Epithelial cell of prostate (primary cell): ENCODE results near the gene TOMM40L.
A peak's percentile ranks its signal among the peaks of the same experiment; 100 is the strongest.

ENCODE experiments used
- DNase-seq: peaks from one replicate; pipeline ENCODE4 v3.0.0-alpha.2; 2011; ENCODE audit warnings: low read depth, low spot score
- H3K27ac ChIP-seq: fragments of 450-650 bp; 2 replicates; pipeline ENCODE4 v1.5.1; 2017; ENCODE audit warnings: mild to moderate bottlenecking

Gene TOMM40L

GRCh38 chr1:161225534-161226319 is at the start of gene TOMM40L:
Gene TOMM40L (plus strand): TSS chr1:161226060. CDS start chr1:161226490, 430 bp downstream.
- peak; percentile 97 for DNase-seq
- H3K27ac ChIP-seq: peak within 1 kb of the TSS; percentile 54

- peak overlapping the region; percentile 33 for H3K27ac ChIP-seq
- DNase-seq: no peak
Observed at GRCh38 chr1:161176468-161177111, 49.3 kb upstream of the TOMM40L start.

- peak within 1 kb of the TSS; percentile 33 for H3K27ac ChIP-seq
- DNase-seq: no peak
Observed at GRCh38 chr1:161177112-161177935, 48.5 kb upstream of the TOMM40L start, which contains the start of gene B4GALT3. Gene B4GALT3 (minus strand): TSS chr1:161177507. CDS start chr1:161176060, 1,447 bp downstream.

GRCh38 chr1:161177936-161178244 is 48.0 kb upstream of the TOMM40L start:
- DNase-seq: no peak
- H3K27ac ChIP-seq: peak overlapping the region; percentile 33

GRCh38 chr1:161179698-161180097 is 46.2 kb upstream of the TOMM40L start:
- no peak for DNase-seq
- no peak overlapping the region for H3K27ac ChIP-seq

GRCh38 chr1:161180639-161181038 is 45.2 kb upstream of the TOMM40L start:
- no peak for DNase-seq
- H3K27ac ChIP-seq: no peak overlapping the region

GRCh38 chr1:161182214-161182613 is 43.6 kb upstream of the TOMM40L start:
- DNase-seq: no peak
- H3K27ac ChIP-seq: peak overlapping the region; percentile 53

GRCh38 chr1:161185282-161185682 is 40.6 kb upstream of the TOMM40L start:
- no peak for DNase-seq
- H3K27ac ChIP-seq: no peak overlapping the region

- DNase-seq: no peak
- no peak overlapping the region for H3K27ac ChIP-seq
Observed at GRCh38 chr1:161185732-161186311, 40.0 kb upstream of the TOMM40L start.

- DNase-seq: no peak
- H3K27ac ChIP-seq: no peak overlapping the region
Observed at GRCh38 chr1:161187311-161187710, 38.5 kb upstream of the TOMM40L start.

GRCh38 chr1:161188381-161188780 is 37.5 kb upstream of the TOMM40L start:
- no peak overlapping the region for H3K27ac ChIP-seq
- no peak for DNase-seq

GRCh38 chr1:161189036-161189435 is 36.8 kb upstream of the TOMM40L start:
- no peak for DNase-seq

GRCh38 chr1:161190962-161191521 is 34.8 kb upstream of the TOMM40L start:
- no peak overlapping the region for H3K27ac ChIP-seq
- no peak for DNase-seq

More at GRCh38 chr1:161189036-161189435, 36.8 kb upstream of the TOMM40L start:
- no peak overlapping the region for H3K27ac ChIP-seq

GRCh38 chr1:161191971-161192370 is 33.9 kb upstream of the TOMM40L start:
- no peak for DNase-seq
- H3K27ac ChIP-seq: no peak overlapping the region

GRCh38 chr1:161192476-161193465 is 33.1 kb upstream of the TOMM40L start:
- no peak overlapping the region for H3K27ac ChIP-seq
- DNase-seq: no peak

- DNase-seq: no peak
- H3K27ac ChIP-seq: no peak overlapping the region
Observed at GRCh38 chr1:161193561-161194235, 32.2 kb upstream of the TOMM40L start.

GRCh38 chr1:161195171-161195570 is 30.7 kb upstream of the TOMM40L start:
- DNase-seq: no peak

GRCh38 chr1:161196111-161196510 is 29.7 kb upstream of the TOMM40L start:
- DNase-seq: no peak
- no peak overlapping the region for H3K27ac ChIP-seq

More at GRCh38 chr1:161195171-161195570, 30.7 kb upstream of the TOMM40L start:
- H3K27ac ChIP-seq: no peak overlapping the region
